Measurements from ENCODE around the gene KYAT1.

KYAT1 gene

GRCh38 chr9:128823362-128823902, 58.3 kb downstream of the KYAT1 start:
- H3K27me3 ChIP-seq (ENCODE audit: control insufficient read depth, insufficient read depth, low read length) = no peaks in the 10 kb centered on the region
- H3K9me3 ChIP-seq (ENCODE audit: control insufficient read depth, insufficient read depth, low read length) = no peaks in the 10 kb centered on the region
- H3K4me3 ChIP-seq (ENCODE audit: low read depth, low read length) = no peak overlapping the region
- no peak overlapping the region for H3K9ac ChIP-seq (ENCODE audit: low read depth, low read length)
- H3K4me1 ChIP-seq (ENCODE audit: control insufficient read depth, insufficient read depth, low read length) = no peaks in the 10 kb centered on the region
- no peak overlapping the region for H3K27ac ChIP-seq (ENCODE audit: low read depth, low read length)
- H3K36me3 ChIP-seq (ENCODE audit: control insufficient read depth, insufficient read depth, low read length) = peaks cover 71% of the 10 kb centered on the region

- Histone ChIP-seq H3K4me1 (ENCODE audit: control insufficient read depth, insufficient read depth, low read length) (no peaks in the 10 kb centered on the region), H3K27ac (ENCODE audit: low read depth, low read length) (no peak overlapping the region), H3K27me3 (ENCODE audit: control insufficient read depth, insufficient read depth, low read length) (no peaks in the 10 kb centered on the region), H3K36me3 (ENCODE audit: control insufficient read depth, insufficient read depth, low read length) (peaks cover 63% of the 10 kb centered on the region), H3K9ac (ENCODE audit: low read depth, low read length) (no peak overlapping the region), H3K9me3 (ENCODE audit: control insufficient read depth, insufficient read depth, low read length) (no peaks in the 10 kb centered on the region), H3K4me3 (ENCODE audit: low read depth, low read length) (no peak overlapping the region)
Observed at GRCh38 chr9:128822407-128823042, 59.2 kb downstream of the KYAT1 start.

GRCh38 chr9:128821584-128822406, 60.0 kb downstream of the KYAT1 start:
- Histone ChIP-seq H3K27me3 (ENCODE audit: control insufficient read depth, insufficient read depth, low read length) (no peaks in the 10 kb centered on the region), H3K4me1 (ENCODE audit: control insufficient read depth, insufficient read depth, low read length) (no peaks in the 10 kb centered on the region), H3K36me3 (ENCODE audit: control insufficient read depth, insufficient read depth, low read length) (peaks cover 55% of the 10 kb centered on the region), H3K9me3 (ENCODE audit: control insufficient read depth, insufficient read depth, low read length) (no peaks in the 10 kb centered on the region), H3K9ac (ENCODE audit: low read depth, low read length) (no peak overlapping the region), H3K27ac (ENCODE audit: low read depth, low read length) (no peak overlapping the region), H3K4me3 (ENCODE audit: low read depth, low read length) (no peak overlapping the region)

GRCh38 chr9:128820665-128821583, 60.8 kb downstream of the KYAT1 start:
- Histone ChIP-seq H3K36me3 (ENCODE audit: control insufficient read depth, insufficient read depth, low read length) (peaks cover 47% of the 10 kb centered on the region), H3K4me3 (ENCODE audit: low read depth, low read length) (no peak overlapping the region), H3K9ac (ENCODE audit: low read depth, low read length) (no peak overlapping the region)

GRCh38 chr9:128819716-128820664, 61.8 kb downstream of the KYAT1 start:
- Histone ChIP-seq H3K27ac (ENCODE audit: low read depth, low read length) (no peak overlapping the region), H3K9ac (ENCODE audit: low read depth, low read length) (no peak overlapping the region; the same call in 1 of the 2 replicates), H3K4me3 (ENCODE audit: low read depth, low read length) (peak overlapping the region; percentile 79; the same call in 1 of the 2 replicates)

More at GRCh38 chr9:128820665-128821583, 60.8 kb downstream of the KYAT1 start:
- no peak overlapping the region for H3K27ac ChIP-seq (ENCODE audit: low read depth, low read length)
- H3K27me3 ChIP-seq (ENCODE audit: control insufficient read depth, insufficient read depth, low read length) = no peaks in the 10 kb centered on the region
- no peaks in the 10 kb centered on the region for H3K4me1 ChIP-seq (ENCODE audit: control insufficient read depth, insufficient read depth, low read length)
- H3K9me3 ChIP-seq (ENCODE audit: control insufficient read depth, insufficient read depth, low read length) = no peaks in the 10 kb centered on the region

GRCh38 chr9:128818839-128819715, 62.7 kb downstream of the KYAT1 start:
- Histone ChIP-seq H3K9me3 (ENCODE audit: control insufficient read depth, insufficient read depth, low read length) (no peaks in the 10 kb centered on the region), H3K36me3 (ENCODE audit: control insufficient read depth, insufficient read depth, low read length) (peaks cover 28% of the 10 kb centered on the region), H3K27ac (ENCODE audit: low read depth, low read length) (no peak overlapping the region), H3K4me3 (ENCODE audit: low read depth, low read length) (peak overlapping the region; percentile 79), H3K27me3 (ENCODE audit: control insufficient read depth, insufficient read depth, low read length) (no peaks in the 10 kb centered on the region), H3K9ac (ENCODE audit: low read depth, low read length) (peak overlapping the region; percentile 81; the same call in 1 of the 2 replicates), H3K4me1 (ENCODE audit: control insufficient read depth, insufficient read depth, low read length) (no peaks in the 10 kb centered on the region)

More at GRCh38 chr9:128819716-128820664, 61.8 kb downstream of the KYAT1 start:
- Histone ChIP-seq H3K9me3 (ENCODE audit: control insufficient read depth, insufficient read depth, low read length) (no peaks in the 10 kb centered on the region), H3K36me3 (ENCODE audit: control insufficient read depth, insufficient read depth, low read length) (peaks cover 37% of the 10 kb centered on the region), H3K4me1 (ENCODE audit: control insufficient read depth, insufficient read depth, low read length) (no peaks in the 10 kb centered on the region), H3K27me3 (ENCODE audit: control insufficient read depth, insufficient read depth, low read length) (no peaks in the 10 kb centered on the region)

GRCh38 chr9:128818099-128818838, 63.5 kb downstream of the KYAT1 start, which contains the start of gene ENDOG:
Gene ENDOG (plus strand): TSS chr9:128818500. CDS start chr9:128818685, 185 bp downstream.
- Histone ChIP-seq H3K27ac (ENCODE audit: low read depth, low read length) (peak within 1 kb of the TSS; percentile 77), H3K4me1 (ENCODE audit: control insufficient read depth, insufficient read depth, low read length) (no peaks in the 10 kb centered on the region), H3K36me3 (ENCODE audit: control insufficient read depth, insufficient read depth, low read length) (peaks cover 20% of the 10 kb centered on the region), H3K9ac (ENCODE audit: low read depth, low read length) (peak within 1 kb of the TSS; percentile 81; the same call in 1 of the 2 replicates), H3K9me3 (ENCODE audit: control insufficient read depth, insufficient read depth, low read length) (no peaks in the 10 kb centered on the region), H3K27me3 (ENCODE audit: control insufficient read depth, insufficient read depth, low read length) (no peaks in the 10 kb centered on the region), H3K4me3 (ENCODE audit: low read depth, low read length) (peak within 1 kb of the TSS; percentile 79)

- Histone ChIP-seq H3K4me3 (ENCODE audit: low read depth, low read length) (no peak overlapping the region), H3K27ac (ENCODE audit: low read depth, low read length) (no peak overlapping the region), H3K4me1 (ENCODE audit: control insufficient read depth, insufficient read depth, low read length) (no peaks in the 10 kb centered on the region), H3K27me3 (ENCODE audit: control insufficient read depth, insufficient read depth, low read length) (no peaks in the 10 kb centered on the region), H3K9me3 (ENCODE audit: control insufficient read depth, insufficient read depth, low read length) (no peaks in the 10 kb centered on the region), H3K36me3 (ENCODE audit: control insufficient read depth, insufficient read depth, low read length) (peaks cover 21% of the 10 kb centered on the region), H3K9ac (ENCODE audit: low read depth, low read length) (no peak overlapping the region)
Observed at GRCh38 chr9:128810873-128811272, 70.9 kb downstream of the KYAT1 start.

GRCh38 chr9:128809831-128810230, 71.9 kb downstream of the KYAT1 start:
- no peak overlapping the region for H3K9ac ChIP-seq (ENCODE audit: low read depth, low read length)
- H3K4me1 ChIP-seq (ENCODE audit: control insufficient read depth, insufficient read depth, low read length) = no peaks in the 10 kb centered on the region
- peaks cover 30% of the 10 kb centered on the region for H3K36me3 ChIP-seq (ENCODE audit: control insufficient read depth, insufficient read depth, low read length)
- H3K9me3 ChIP-seq (ENCODE audit: control insufficient read depth, insufficient read depth, low read length) = no peaks in the 10 kb centered on the region
- H3K27me3 ChIP-seq (ENCODE audit: control insufficient read depth, insufficient read depth, low read length) = no peaks in the 10 kb centered on the region
- H3K4me3 ChIP-seq (ENCODE audit: low read depth, low read length) = no peak overlapping the region
- H3K27ac ChIP-seq (ENCODE audit: low read depth, low read length) = no peak overlapping the region
